NCI-H526 treated with DMSO at 0.1 percent for 48 hours (cell line): ENCODE measurements around the gene GATAD2B.
"Not testable (repeated sequence)": the region's sequence is repeated elsewhere in the genome, so short reads cannot be mapped to it uniquely, and the experiment has no call there.

ENCODE experiments used
- DNase-seq: peaks from one replicate; lab custom pipeline; 2025; lab: John Stamatoyannopoulos, UW

The GATAD2B gene

GRCh38 chr1:153929981-153930948 is 7.5 kb upstream of the GATAD2B start:
- DNase-seq = no peak

- no peak for DNase-seq
Observed at GRCh38 chr1:153929426-153929825, 6.7 kb upstream of the GATAD2B start.

- no peak for DNase-seq
Observed at GRCh38 chr1:153928791-153929341, 6.1 kb upstream of the GATAD2B start.

GRCh38 chr1:153928245-153928644 is 5.5 kb upstream of the GATAD2B start:
- DNase-seq = no peak

- DNase-seq = no peak
Observed at GRCh38 chr1:153926405-153926804, 3.6 kb upstream of the GATAD2B start.

GRCh38 chr1:153922076-153922971 is 448 bp downstream of the GATAD2B start:
- DNase-seq = peak; percentile 96

- peak; percentile 65 for DNase-seq
Observed at GRCh38 chr1:153921803-153922075, 1.0 kb downstream of the GATAD2B start.

GRCh38 chr1:153921080-153921802 is 1.5 kb downstream of the GATAD2B start:
- DNase-seq = no peak

- DNase-seq = no peak
Observed at GRCh38 chr1:153919876-153920852, 2.6 kb downstream of the GATAD2B start.

GRCh38 chr1:153916297-153916696 is 6.5 kb downstream of the GATAD2B start:
- DNase-seq = no peak

GRCh38 chr1:153912349-153912748 is 10.4 kb downstream of the GATAD2B start:
- DNase-seq = no peak

GRCh38 chr1:153910560-153910959 is 12.2 kb downstream of the GATAD2B start:
- not testable (repeated sequence) for DNase-seq

GRCh38 chr1:153908071-153908470 is 14.7 kb downstream of the GATAD2B start:
- DNase-seq = no peak

- no peak for DNase-seq
Observed at GRCh38 chr1:153907134-153907533, 15.6 kb downstream of the GATAD2B start.

- no peak for DNase-seq
Observed at GRCh38 chr1:153906396-153906795, 16.4 kb downstream of the GATAD2B start.

GRCh38 chr1:153905908-153906307 is 16.9 kb downstream of the GATAD2B start:
- DNase-seq = not testable (repeated sequence)

GRCh38 chr1:153903841-153904455 is 18.8 kb downstream of the GATAD2B start:
- DNase-seq = no peak

GRCh38 chr1:153899509-153899908 is 23.3 kb downstream of the GATAD2B start:
- no peak for DNase-seq

- not testable (repeated sequence) for DNase-seq
Observed at GRCh38 chr1:153895866-153896265, 26.9 kb downstream of the GATAD2B start.

- not testable (repeated sequence) for DNase-seq
Observed at GRCh38 chr1:153891042-153891441, 31.7 kb downstream of the GATAD2B start.
